Adipocyte (in vitro differentiated cells): ENCODE data around the gene SLCO2A1.

Experiments
- DNase-seq: peaks from one replicate; pipeline ENCODE4 v3.0.0-alpha.2; 2015; ENCODE audit warnings: low read depth
- H3K27me3 ChIP-seq: replicated peaks from 2 replicates; pipeline ENCODE4 v1.7.0; 2013; ENCODE audit warnings: mild to moderate bottlenecking, low read length, moderate library complexity; ENCODE audit not compliant: control insufficient read depth, insufficient read depth
- H3K36me3 ChIP-seq: 2 replicates; pipeline ENCODE4 v1.7.0; 2013; ENCODE audit warnings: low read length, mild to moderate bottlenecking, moderate library complexity; ENCODE audit not compliant: control insufficient read depth, insufficient read depth, severe bottlenecking
- H3K4me1 ChIP-seq: 2 replicates; pipeline ENCODE4 v1.7.0; 2013; ENCODE audit warnings: mild to moderate bottlenecking, low read length, moderate library complexity; ENCODE audit not compliant: control insufficient read depth, insufficient read depth
- H3K4me3 ChIP-seq: 2 replicates; pipeline ENCODE4 v1.7.0; 2013; ENCODE audit warnings: mild to moderate bottlenecking, low read length, moderate library complexity
- H3K9ac ChIP-seq: 2 replicates; pipeline ENCODE4 v1.7.0; 2013; ENCODE audit warnings: mild to moderate bottlenecking, low read length, moderate library complexity
- H3K9me3 ChIP-seq: 2 replicates; pipeline ENCODE4 v1.7.0; 2013; ENCODE audit warnings: mild to moderate bottlenecking, low read length, moderate library complexity; ENCODE audit not compliant: control insufficient read depth

Gene SLCO2A1

GRCh38 chr3:133984975-133985374, 44.8 kb downstream of the SLCO2A1 start:
- no peaks in the 10 kb centered on the region for H3K36me3 ChIP-seq

GRCh38 chr3:133983576-133984560, 45.9 kb downstream of the SLCO2A1 start:
- Histone ChIP-seq H3K4me1 (peaks cover 9% of the 10 kb centered on the region), H3K4me3 (no peak overlapping the region), H3K36me3 (no peaks in the 10 kb centered on the region), H3K9me3 (no peaks in the 10 kb centered on the region), H3K27me3 (peaks cover 15% of the 10 kb centered on the region), H3K9ac (no peak overlapping the region)
- no peak for DNase-seq

More at GRCh38 chr3:133984975-133985374, 44.8 kb downstream of the SLCO2A1 start:
- no peak overlapping the region for H3K4me3 ChIP-seq
- no peak for DNase-seq
- no peaks in the 10 kb centered on the region for H3K9me3 ChIP-seq
- H3K4me1 ChIP-seq = peaks cover 9% of the 10 kb centered on the region
- no peak overlapping the region for H3K9ac ChIP-seq
- peaks cover 15% of the 10 kb centered on the region for H3K27me3 ChIP-seq

- Histone ChIP-seq H3K9ac (no peak overlapping the region), H3K27me3 (peaks cover 16% of the 10 kb centered on the region), H3K4me3 (no peak overlapping the region), H3K9me3 (no peaks in the 10 kb centered on the region), H3K4me1 (peaks cover 9% of the 10 kb centered on the region), H3K36me3 (no peaks in the 10 kb centered on the region)
- no peak for DNase-seq
Observed at GRCh38 chr3:133983126-133983525, 46.6 kb downstream of the SLCO2A1 start.

GRCh38 chr3:133980550-133980949, 49.2 kb downstream of the SLCO2A1 start:
- H3K36me3 ChIP-seq = no peaks in the 10 kb centered on the region
- no peak overlapping the region for H3K4me3 ChIP-seq
- peaks cover 14% of the 10 kb centered on the region for H3K27me3 ChIP-seq

GRCh38 chr3:133980035-133980434, 49.7 kb downstream of the SLCO2A1 start:
- no peak for DNase-seq
- no peaks in the 10 kb centered on the region for H3K9me3 ChIP-seq
- peaks cover 6% of the 10 kb centered on the region for H3K4me1 ChIP-seq
- no peak overlapping the region for H3K4me3 ChIP-seq
- H3K27me3 ChIP-seq = peaks cover 14% of the 10 kb centered on the region
- H3K9ac ChIP-seq = no peak overlapping the region
- no peaks in the 10 kb centered on the region for H3K36me3 ChIP-seq

More at GRCh38 chr3:133980550-133980949, 49.2 kb downstream of the SLCO2A1 start:
- H3K9ac ChIP-seq = no peak overlapping the region
- DNase-seq = no peak
- H3K9me3 ChIP-seq = no peaks in the 10 kb centered on the region
- peaks cover 9% of the 10 kb centered on the region for H3K4me1 ChIP-seq

GRCh38 chr3:133979553-133979952, 50.2 kb downstream of the SLCO2A1 start:
- H3K9ac ChIP-seq = no peak overlapping the region
- H3K9me3 ChIP-seq = no peaks in the 10 kb centered on the region
- no peak for DNase-seq
- H3K4me3 ChIP-seq = no peak overlapping the region
- H3K4me1 ChIP-seq = peaks cover 1% of the 10 kb centered on the region
- peaks cover 14% of the 10 kb centered on the region for H3K27me3 ChIP-seq
- no peaks in the 10 kb centered on the region for H3K36me3 ChIP-seq

GRCh38 chr3:133977568-133977967, 52.2 kb downstream of the SLCO2A1 start:
- peaks cover 9% of the 10 kb centered on the region for H3K27me3 ChIP-seq

GRCh38 chr3:133973249-133973980, 56.3 kb downstream of the SLCO2A1 start:
- peaks cover 7% of the 10 kb centered on the region for H3K9me3 ChIP-seq
- DNase-seq = no peak
- H3K36me3 ChIP-seq = no peaks in the 10 kb centered on the region
- peaks cover 19% of the 10 kb centered on the region for H3K4me1 ChIP-seq
- no peak overlapping the region for H3K4me3 ChIP-seq
- H3K27me3 ChIP-seq = peaks cover 3% of the 10 kb centered on the region
- H3K9ac ChIP-seq = no peak overlapping the region

More at GRCh38 chr3:133977568-133977967, 52.2 kb downstream of the SLCO2A1 start:
- no peak for DNase-seq
- no peak overlapping the region for H3K4me3 ChIP-seq
- no peaks in the 10 kb centered on the region for H3K36me3 ChIP-seq
- peaks cover under 1% of the 10 kb centered on the region for H3K9me3 ChIP-seq
- H3K9ac ChIP-seq = no peak overlapping the region
- H3K4me1 ChIP-seq = peaks cover 17% of the 10 kb centered on the region

- DNase-seq = no peak
- H3K9me3 ChIP-seq = peaks cover 7% of the 10 kb centered on the region
- H3K4me3 ChIP-seq = no peak overlapping the region
- no peak overlapping the region for H3K9ac ChIP-seq
- H3K4me1 ChIP-seq = peaks cover 19% of the 10 kb centered on the region
- no peaks in the 10 kb centered on the region for H3K36me3 ChIP-seq
- H3K27me3 ChIP-seq = no peaks in the 10 kb centered on the region
Observed at GRCh38 chr3:133972156-133972555, 57.6 kb downstream of the SLCO2A1 start.

GRCh38 chr3:133970916-133971315, 58.8 kb downstream of the SLCO2A1 start:
- peaks cover 7% of the 10 kb centered on the region for H3K9me3 ChIP-seq
- H3K27me3 ChIP-seq = no peaks in the 10 kb centered on the region
- H3K4me1 ChIP-seq = peaks cover 19% of the 10 kb centered on the region
- DNase-seq = no peak
- H3K9ac ChIP-seq = no peak overlapping the region
- H3K4me3 ChIP-seq = no peak overlapping the region
- no peaks in the 10 kb centered on the region for H3K36me3 ChIP-seq

GRCh38 chr3:133970339-133970738, 59.4 kb downstream of the SLCO2A1 start:
- Histone ChIP-seq H3K9ac (no peak overlapping the region), H3K9me3 (peaks cover 7% of the 10 kb centered on the region), H3K4me1 (peaks cover 19% of the 10 kb centered on the region), H3K4me3 (no peak overlapping the region), H3K27me3 (no peaks in the 10 kb centered on the region), H3K36me3 (no peaks in the 10 kb centered on the region)
- DNase-seq = no peak
